HG03139 (cell line): Measurements from ENCODE around the gene ARID1B.
"Not testable (repeated sequence)": the region's sequence is repeated elsewhere in the genome, so short reads cannot be mapped to it uniquely, and the experiment has no call there.

Source experiments
- ATAC-seq: cut with Tn5 transposase; IDR thresholded peaks from one replicate; pipeline ENCODE4 v1.9.1; 2021; ENCODE audit not compliant: unreplicated experiment

The ARID1B gene

GRCh38 chr6:156928972-156929371, 151.8 kb downstream of the ARID1B start:
- no peak for ATAC-seq

- no peak for ATAC-seq
Observed at GRCh38 chr6:156931283-156931682, 154.1 kb downstream of the ARID1B start.

- ATAC-seq: no peak
Observed at GRCh38 chr6:156933201-156934068, 156.3 kb downstream of the ARID1B start.

- no peak for ATAC-seq
Observed at GRCh38 chr6:156934069-156934460, 156.9 kb downstream of the ARID1B start.

DNA sequence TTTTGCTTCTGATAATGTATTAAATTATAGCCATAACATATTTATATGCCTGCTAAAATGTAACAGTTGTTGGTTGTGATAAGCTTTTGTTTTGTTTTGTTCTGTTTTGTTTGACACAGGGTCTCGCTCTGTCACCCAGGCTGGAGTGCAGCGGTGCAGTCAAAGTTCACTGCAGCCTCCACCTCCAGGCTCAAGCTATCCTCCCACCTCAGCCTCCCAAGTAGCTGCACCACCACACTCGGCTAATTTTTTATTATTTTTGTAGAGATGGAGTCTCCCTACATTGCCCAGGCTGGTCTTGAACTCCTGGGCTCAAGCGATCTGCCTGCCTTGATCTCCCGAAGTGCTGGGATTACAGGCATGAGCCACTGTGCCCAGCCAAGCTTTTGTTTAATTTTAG, 157.8 kb downstream of the ARID1B start:
- ATAC-seq: no peak

DNA sequence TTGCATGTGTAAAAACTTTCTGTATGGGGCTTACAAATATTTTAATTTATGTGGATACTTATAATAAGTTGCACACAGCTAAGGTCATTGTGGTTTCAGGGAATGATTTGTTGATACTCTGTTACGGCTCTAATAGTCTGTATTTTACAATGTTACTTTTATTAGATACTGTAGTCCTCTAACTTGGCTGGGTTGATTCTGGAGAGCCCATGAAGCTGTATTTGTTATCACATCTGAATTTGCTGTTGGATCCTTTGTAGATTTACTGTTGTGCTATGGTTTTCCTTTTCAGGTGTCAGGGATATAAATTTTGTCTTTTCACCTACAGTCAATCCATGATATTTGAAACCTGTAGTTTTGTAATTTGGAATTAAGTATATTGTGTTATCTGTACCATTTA, 161.0 kb downstream of the ARID1B start:
- ATAC-seq: no peak

DNA sequence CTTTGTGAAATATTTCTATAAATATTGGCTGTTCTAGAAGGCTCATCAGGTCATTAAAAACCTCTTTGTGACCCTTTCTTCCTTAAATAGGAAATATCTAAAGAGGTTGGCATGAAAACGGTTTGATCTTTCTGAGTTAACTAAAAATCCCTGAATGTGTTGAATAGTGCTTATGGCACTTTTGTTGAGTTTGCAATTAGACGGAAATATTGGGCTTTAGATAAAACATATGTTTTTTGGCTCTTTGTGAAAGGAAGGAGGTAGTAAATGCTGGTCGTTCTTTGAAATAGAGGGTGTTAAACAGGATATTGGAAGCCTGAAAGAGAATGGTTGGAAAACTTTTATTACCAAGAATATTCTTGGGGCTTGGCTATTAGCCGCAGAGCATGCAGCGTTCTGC, 163.0 kb downstream of the ARID1B start:
- no peak for ATAC-seq

DNA sequence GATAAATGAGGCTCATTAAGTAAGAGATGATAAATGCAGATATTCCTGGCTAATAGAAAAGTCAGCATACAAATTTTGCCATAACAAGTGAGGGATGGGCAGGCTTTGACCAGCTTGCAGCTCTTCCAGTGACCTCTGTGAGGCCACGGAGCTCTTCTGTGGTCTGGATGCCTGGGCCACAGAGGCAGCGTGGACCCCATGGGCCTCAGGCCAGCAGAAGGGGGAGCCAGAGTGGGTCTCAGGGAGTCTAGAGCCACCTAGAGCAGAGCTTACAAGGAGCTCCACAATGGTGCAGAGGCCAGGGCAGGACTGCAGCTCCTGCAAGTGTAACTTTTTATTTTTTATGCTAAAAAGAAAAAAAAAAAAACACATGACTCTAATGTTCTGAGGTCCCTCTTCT, 165.1 kb downstream of the ARID1B start:
- no peak for ATAC-seq

DNA sequence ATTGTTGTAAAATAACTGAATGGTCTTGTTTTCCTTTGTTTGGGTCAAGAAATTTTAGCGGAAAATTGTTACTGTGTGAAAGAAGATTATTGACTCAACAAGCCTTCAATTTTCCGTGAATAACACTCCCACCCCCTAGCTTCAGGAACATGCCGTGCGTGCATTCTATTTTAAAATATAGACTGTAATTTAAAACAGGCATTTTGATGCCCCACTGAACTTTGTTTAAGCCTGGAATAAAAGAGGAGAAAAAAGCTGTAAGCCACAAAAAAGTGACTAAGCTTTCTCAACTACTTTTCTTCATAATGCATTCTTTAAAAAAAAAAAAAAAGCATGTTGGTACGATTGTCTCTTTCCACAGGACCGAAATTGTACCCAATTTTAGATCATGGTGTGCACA, 166.0 kb downstream of the ARID1B start:
- ATAC-seq: no peak

GRCh38 chr6:156943816-156944215, 166.6 kb downstream of the ARID1B start:
- no peak for ATAC-seq

DNA sequence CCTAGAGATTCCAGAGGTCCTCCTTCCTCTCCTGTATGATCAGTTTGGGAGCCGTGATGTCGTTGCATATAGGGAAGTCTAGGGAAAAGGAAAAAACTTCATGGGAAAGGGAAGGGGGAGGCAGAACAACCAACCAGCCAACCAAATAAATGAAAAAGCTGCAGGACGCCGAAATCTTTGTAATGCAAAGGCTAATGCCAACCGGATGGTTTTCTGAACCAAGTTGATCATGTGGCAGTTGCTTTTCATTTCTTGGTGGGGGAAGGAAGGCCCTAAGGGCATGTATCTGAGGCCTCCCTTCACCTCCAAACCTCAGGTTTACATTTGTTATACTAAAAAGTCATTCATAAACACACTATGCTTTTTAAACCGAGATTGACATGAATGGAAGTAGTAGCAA, 167.2 kb downstream of the ARID1B start:
- no peak for ATAC-seq

GRCh38 chr6:156945789-156946172, 168.6 kb downstream of the ARID1B start:
- ATAC-seq: not testable (repeated sequence)

DNA sequence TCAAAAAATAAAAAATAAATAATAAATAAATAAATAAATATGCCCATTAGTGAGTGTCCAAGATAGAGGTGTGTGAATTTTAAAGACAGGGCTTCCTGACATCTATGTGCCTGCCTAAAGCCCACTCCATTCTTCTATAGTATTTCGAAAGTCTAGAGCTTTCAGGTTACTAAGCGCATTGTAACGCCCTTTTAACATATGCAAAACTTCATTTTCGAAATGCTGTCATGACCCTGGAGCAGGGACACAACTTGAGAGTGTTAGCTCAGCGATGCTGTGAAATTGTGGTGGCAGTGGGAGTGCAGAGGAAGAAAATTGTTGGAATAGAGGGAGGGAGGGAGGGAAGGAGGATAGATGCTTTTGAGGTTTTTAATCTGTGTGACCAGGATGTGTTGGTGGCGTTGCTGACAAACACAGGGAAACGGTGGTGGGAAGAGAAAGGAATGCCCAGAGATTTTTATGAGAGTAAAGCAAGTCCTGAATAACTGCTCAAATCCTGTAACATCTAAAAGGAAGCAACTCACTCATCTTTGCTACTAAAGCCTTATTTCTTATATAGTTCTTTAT, 169.3 kb downstream of the ARID1B start:
- no peak for ATAC-seq

DNA sequence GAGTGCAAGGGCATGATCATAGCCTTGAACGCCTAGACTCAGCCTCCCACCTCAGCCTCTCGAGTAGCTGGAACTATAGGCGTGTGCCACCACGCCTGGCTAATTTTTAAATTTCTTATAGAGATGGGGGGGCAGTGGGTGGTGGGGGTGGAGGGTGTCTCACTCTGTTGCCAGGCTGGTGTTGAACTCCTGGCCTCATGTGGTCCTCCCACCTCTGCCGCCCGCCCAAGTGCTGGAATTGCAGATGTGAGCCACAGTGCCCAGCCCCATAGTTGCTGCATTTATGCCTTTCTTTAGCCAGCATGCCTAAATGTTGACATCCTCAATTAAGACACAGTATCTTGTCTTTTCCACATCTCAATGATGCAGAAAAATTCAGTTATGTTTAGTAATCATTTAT, 171.1 kb downstream of the ARID1B start:
- no peak for ATAC-seq

DNA sequence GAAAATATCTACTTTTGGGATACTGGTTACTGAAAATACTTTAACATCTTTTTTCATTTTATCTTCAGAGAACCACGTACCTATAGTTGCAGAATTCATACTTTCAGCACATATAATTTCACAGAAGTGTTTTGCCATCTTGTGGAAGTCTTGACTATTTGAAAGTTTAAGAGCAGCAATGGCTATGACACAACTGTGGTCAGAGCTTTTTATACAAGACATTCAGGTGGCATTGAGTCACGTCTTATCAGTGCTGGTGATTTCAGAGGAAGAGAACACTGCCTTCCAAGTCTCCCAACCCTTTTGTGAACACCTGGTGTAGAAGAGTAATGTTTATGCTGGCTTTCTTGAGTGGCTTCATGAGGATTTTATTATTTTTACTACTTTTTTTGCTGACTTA, 171.6 kb downstream of the ARID1B start:
- ATAC-seq: no peak

GRCh38 chr6:156949376-156949775, 172.2 kb downstream of the ARID1B start:
- no peak for ATAC-seq

GRCh38 chr6:156950084-156950483, 172.9 kb downstream of the ARID1B start:
- no peak for ATAC-seq

- ATAC-seq: no peak
Observed at GRCh38 chr6:156950531-156950930, 173.4 kb downstream of the ARID1B start.

GRCh38 chr6:156952401-156952800, 175.2 kb downstream of the ARID1B start:
- ATAC-seq: no peak

DNA sequence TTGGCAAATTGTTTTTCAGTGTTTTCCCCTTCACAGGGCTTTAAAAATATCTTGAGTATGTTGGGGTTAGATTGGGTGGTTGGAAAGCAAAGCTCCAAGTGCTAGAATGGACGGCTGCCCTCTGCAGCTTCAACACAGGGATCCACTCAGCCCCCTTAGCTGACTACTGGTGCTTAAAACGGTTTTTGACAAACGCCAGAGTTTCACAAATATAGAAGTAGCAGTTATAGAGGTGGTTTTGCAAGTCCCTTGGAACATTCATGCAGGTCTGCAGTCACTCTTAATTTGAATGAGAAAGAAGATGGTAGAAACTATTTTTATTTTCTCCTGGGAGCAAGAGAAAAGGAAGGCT, 175.9 kb downstream of the ARID1B start:
- no peak for ATAC-seq

DNA sequence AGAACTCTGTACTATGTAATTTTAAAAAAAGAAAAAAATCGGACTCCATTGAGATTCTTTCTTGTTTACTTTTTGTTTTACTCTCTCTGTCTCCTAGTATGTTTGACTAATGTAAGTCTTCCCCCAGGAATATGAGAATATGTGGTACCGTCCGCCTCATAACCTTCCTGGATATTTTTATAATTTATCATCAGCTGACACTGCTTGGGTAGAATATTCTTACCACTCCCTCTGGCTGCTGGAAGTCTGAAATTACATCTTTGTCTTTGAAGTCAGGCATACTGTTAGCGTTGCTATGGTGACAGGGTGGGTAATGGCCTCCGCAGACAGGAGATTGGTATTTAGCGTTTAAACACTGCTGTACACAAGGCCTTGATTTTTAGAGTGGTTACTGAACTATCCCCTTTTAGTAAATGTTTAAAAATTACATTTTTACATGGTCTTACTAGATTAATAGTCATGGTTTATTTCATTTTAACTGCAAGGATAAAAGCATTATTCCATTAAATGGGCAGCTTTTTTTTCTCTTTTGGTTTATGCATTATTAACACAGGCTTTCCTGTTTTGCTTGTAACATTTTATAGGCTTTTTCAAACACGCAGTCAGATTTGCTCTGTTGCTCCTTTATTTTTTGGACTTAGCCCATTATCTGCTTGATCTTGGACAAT, 176.4 kb downstream of the ARID1B start:
- no peak for ATAC-seq

DNA sequence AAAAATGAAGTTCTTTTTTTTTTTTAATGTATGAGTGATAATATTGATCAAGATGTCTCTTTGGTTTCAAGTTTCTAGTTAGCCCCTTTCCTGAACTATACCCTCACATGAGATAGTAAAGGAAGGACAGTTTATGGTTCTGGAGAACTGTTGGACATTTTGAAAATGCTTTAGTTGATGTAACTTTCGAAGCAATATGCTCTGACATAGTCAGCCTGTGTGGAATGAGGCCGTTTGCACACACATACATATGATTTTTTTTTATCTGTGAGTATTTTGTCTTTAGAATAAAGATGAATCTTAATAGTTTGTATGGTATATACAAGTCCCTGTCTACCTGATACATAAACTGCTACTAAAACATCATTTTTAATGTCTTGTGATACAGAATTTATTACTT, 177.0 kb downstream of the ARID1B start:
- ATAC-seq: no peak
